AG09309 (cell line): ENCODE measurements around the gene OAS1.

Experiments used
- DNase-seq: peaks from one replicate; pipeline ENCODE4 v3.0.0-alpha.2; 2010; ENCODE audit warnings: low read depth
- H3K4me3 ChIP-seq: 2 replicates; pipeline ENCODE4 v1.5.1; 2011; ENCODE audit warnings: mild to moderate bottlenecking, low read depth, low read length, moderate library complexity; ENCODE audit not compliant: control insufficient read depth
- CTCF ChIP-seq: IDR thresholded peaks from 2 replicates; pipeline ENCODE4 v1.5.1; 2011; ENCODE audit warnings: mild to moderate bottlenecking, low read depth, low read length, inconsistent platforms; ENCODE audit not compliant: insufficient read depth, control insufficient read depth; ENCODE audit errors: missing control alignments

The OAS1 gene

GRCh38 chr12:112869091-112869490, 37.7 kb upstream of the OAS1 start:
- DNase-seq, result no peak
- no peak overlapping the region for H3K4me3 ChIP-seq
- no peak for TF ChIP-seq CTCF

- TF ChIP-seq CTCF, result no peak
- H3K4me3 ChIP-seq, result no peak overlapping the region
- no peak for DNase-seq
Measured at GRCh38 chr12:112869778-112870177, 37.0 kb upstream of the OAS1 start.

GRCh38 chr12:112870267-112870980, 36.3 kb upstream of the OAS1 start:
- no peak overlapping the region for H3K4me3 ChIP-seq
- no peak for TF ChIP-seq CTCF
- no peak for DNase-seq

GRCh38 chr12:112875608-112876007, 31.2 kb upstream of the OAS1 start:
- no peak overlapping the region for H3K4me3 ChIP-seq
- no peak for DNase-seq
- no peak for TF ChIP-seq CTCF

GRCh38 chr12:112876506-112876905, 30.3 kb upstream of the OAS1 start:
- no peak for DNase-seq
- no peak for TF ChIP-seq CTCF

GRCh38 chr12:112877006-112877405, 29.8 kb upstream of the OAS1 start:
- H3K4me3 ChIP-seq, result no peak overlapping the region
- TF ChIP-seq CTCF, result no peak
- DNase-seq, result no peak

More at GRCh38 chr12:112876506-112876905, 30.3 kb upstream of the OAS1 start:
- H3K4me3 ChIP-seq, result no peak overlapping the region

- no peak overlapping the region for H3K4me3 ChIP-seq
- no peak for DNase-seq
- TF ChIP-seq CTCF, result no peak
Measured at GRCh38 chr12:112878488-112878887, 28.3 kb upstream of the OAS1 start.
